Measurements from ENCODE around the gene INA. TPM values are rescaled to one million over a fixed set of nuclear protein-coding genes. Genes with fewer than 3 reads are reported as not detected.

The INA gene
- total RNA-seq, 1 donor from 2014 or later: 39.6 TPM

DNA sequence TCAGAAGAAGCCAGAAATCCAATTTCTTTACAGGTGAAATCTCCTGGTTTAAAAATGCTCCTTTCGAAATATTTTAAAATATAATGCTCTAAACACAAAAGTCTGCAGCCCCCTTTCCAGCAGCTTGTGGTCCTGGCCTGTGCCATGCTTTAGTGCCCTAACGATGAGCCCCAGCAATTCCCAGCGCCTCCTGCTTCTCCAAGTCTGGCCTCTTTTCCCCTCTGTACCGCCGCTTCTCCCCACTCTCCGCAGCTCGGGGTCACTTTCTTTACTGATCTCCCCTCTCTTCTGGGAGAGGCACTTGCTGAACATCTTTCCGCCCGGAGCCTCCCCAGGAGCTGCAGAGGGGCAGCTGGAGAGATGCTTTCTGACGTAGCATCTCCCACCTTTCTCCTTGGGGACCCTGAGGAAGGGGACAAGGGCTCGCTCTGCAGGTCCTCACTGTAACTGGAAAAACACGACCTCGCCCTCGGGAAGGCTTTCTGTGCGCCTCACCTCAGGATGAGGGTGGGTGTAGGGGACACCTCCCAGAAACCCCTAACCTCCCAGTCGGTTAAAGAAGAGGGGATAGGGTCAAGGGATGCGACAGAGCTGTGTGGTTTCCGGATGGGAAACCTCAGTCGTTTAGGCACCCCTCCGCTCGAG lies 565 bp upstream of the INA start:
- Mint-ChIP-seq H3K4me1 (ENCODE audit: low read depth, unreplicated experiment) (peaks cover 19% of the 10 kb centered on the region), H3K4me3 (ENCODE audit: unreplicated experiment) (peak overlapping the region; percentile 67), H3K27me3 (ENCODE audit: low read depth, unreplicated experiment) (peaks cover 37% of the 10 kb centered on the region), H3K36me3 (ENCODE audit: low read depth, unreplicated experiment) (no peaks in the 10 kb centered on the region), H3K27ac (ENCODE audit: unreplicated experiment) (no peak overlapping the region), H3K9me3 (ENCODE audit: unreplicated experiment) (peaks cover 5% of the 10 kb centered on the region)
- peaks cover 19% of the 10 kb centered on the region for H3K4me1 ChIP-seq (ENCODE audit: insufficient read depth, low read length)
- H3K36me3 ChIP-seq (ENCODE audit: insufficient read depth, low read length): no peaks in the 10 kb centered on the region
- H3K4me3 ChIP-seq (ENCODE audit: insufficient read depth, low read depth, low read length): peak overlapping the region; percentile 52
- no peaks in the 10 kb centered on the region for H3K79me2 ChIP-seq (ENCODE audit: insufficient read depth, low read length)
- peaks cover 28% of the 10 kb centered on the region for H4K20me1 ChIP-seq (ENCODE audit: insufficient read depth, low read length)
- H3K27me3 ChIP-seq (ENCODE audit: insufficient read depth, low read length): peaks cover 47% of the 10 kb centered on the region
- no peak overlapping the region for H3K27ac ChIP-seq (ENCODE audit: low read depth, low read length)
- no peaks in the 10 kb centered on the region for H3K9me3 ChIP-seq (ENCODE audit: insufficient read depth, low read depth, low read length)
- H3K9ac ChIP-seq (ENCODE audit: low read length): no peak overlapping the region
- FAIRE-seq (no peak), DNase-seq (ENCODE audit: low read depth) (no peak)
- TF ChIP-seq EZH2 (IDR thresholded peaks at IDR 0.05; ENCODE audit: insufficient read depth, low read length): no peak
- TF ChIP-seq, protein P1, sequence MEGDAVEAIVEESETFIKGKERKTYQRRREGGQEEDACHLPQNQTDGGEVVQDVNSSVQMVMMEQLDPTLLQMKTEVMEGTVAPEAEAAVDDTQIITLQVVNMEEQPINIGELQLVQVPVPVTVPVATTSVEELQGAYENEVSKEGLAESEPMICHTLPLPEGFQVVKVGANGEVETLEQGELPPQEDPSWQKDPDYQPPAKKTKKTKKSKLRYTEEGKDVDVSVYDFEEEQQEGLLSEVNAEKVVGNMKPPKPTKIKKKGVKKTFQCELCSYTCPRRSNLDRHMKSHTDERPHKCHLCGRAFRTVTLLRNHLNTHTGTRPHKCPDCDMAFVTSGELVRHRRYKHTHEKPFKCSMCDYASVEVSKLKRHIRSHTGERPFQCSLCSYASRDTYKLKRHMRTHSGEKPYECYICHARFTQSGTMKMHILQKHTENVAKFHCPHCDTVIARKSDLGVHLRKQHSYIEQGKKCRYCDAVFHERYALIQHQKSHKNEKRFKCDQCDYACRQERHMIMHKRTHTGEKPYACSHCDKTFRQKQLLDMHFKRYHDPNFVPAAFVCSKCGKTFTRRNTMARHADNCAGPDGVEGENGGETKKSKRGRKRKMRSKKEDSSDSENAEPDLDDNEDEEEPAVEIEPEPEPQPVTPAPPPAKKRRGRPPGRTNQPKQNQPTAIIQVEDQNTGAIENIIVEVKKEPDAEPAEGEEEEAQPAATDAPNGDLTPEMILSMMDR (IDR thresholded peaks at IDR 0.05; ENCODE audit: insufficient read depth, low read depth, low read length): no peak
- peak overlapping the region; percentile 87 for H3K4me2 ChIP-seq (ENCODE audit: low read length)
- H2AFZ ChIP-seq (ENCODE audit: low read depth, low read length): peak overlapping the region; percentile 58

DNA sequence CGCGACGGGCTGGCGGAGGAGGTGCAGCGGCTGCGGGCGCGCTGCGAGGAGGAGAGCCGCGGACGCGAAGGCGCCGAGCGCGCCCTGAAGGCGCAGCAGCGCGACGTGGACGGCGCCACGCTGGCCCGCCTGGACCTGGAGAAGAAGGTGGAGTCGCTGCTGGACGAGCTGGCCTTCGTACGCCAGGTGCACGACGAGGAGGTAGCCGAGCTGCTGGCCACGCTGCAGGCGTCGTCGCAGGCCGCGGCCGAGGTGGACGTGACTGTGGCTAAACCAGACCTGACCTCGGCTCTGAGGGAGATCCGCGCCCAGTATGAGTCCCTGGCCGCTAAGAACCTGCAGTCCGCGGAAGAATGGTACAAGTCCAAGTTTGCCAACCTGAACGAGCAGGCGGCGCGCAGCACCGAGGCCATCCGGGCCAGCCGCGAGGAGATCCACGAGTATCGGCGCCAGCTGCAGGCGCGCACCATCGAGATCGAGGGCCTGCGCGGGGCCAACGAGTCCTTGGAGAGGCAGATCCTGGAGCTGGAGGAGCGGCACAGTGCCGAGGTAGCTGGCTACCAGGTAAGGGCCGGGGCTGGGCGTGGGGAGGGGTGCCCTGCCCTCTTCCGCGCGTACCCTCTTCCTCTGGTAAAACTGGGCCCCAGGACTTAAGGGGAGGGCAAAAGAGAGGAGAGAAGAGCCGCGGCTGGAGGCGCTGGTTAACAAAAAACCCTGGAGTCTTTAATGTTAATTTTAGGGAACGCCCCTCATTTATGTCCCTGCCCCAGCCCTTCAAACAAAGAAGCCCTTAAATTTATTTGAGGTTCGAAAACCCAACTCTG lies 987 bp downstream of the INA start:
- no peaks in the 10 kb centered on the region for H3K9me3 ChIP-seq (ENCODE audit: insufficient read depth, low read depth, low read length)
- H3K79me2 ChIP-seq (ENCODE audit: insufficient read depth, low read length): no peaks in the 10 kb centered on the region
- H3K4me1 ChIP-seq (ENCODE audit: insufficient read depth, low read length): peaks cover 18% of the 10 kb centered on the region
- peak overlapping the region; percentile 52 for H3K4me3 ChIP-seq (ENCODE audit: insufficient read depth, low read depth, low read length)
- Mint-ChIP-seq H3K9me3 (ENCODE audit: unreplicated experiment) (peaks cover 5% of the 10 kb centered on the region), H3K27ac (ENCODE audit: unreplicated experiment) (no peak overlapping the region), H3K36me3 (ENCODE audit: low read depth, unreplicated experiment) (no peaks in the 10 kb centered on the region), H3K4me1 (ENCODE audit: low read depth, unreplicated experiment) (peaks cover 13% of the 10 kb centered on the region), H3K4me3 (ENCODE audit: unreplicated experiment) (peak overlapping the region; percentile 75), H3K27me3 (ENCODE audit: low read depth, unreplicated experiment) (peaks cover 38% of the 10 kb centered on the region)
- no peak overlapping the region for H3K9ac ChIP-seq (ENCODE audit: low read length)
- H3K27me3 ChIP-seq (ENCODE audit: insufficient read depth, low read length): peaks cover 53% of the 10 kb centered on the region
- H4K20me1 ChIP-seq (ENCODE audit: insufficient read depth, low read length): peaks cover 28% of the 10 kb centered on the region
- no peak for DNase-seq (ENCODE audit: low read depth)
- no peak for FAIRE-seq
- H3K36me3 ChIP-seq (ENCODE audit: insufficient read depth, low read length): no peaks in the 10 kb centered on the region
- H3K27ac ChIP-seq (ENCODE audit: low read depth, low read length): no peak overlapping the region
- TF ChIP-seq, protein P1 (IDR thresholded peaks at IDR 0.05; ENCODE audit: insufficient read depth, low read depth, low read length): no peak
- peak; percentile 64 for TF ChIP-seq EZH2 (IDR thresholded peaks at IDR 0.05; ENCODE audit: insufficient read depth, low read length)
- H2AFZ ChIP-seq (ENCODE audit: low read depth, low read length): peak overlapping the region; percentile 85
- H3K4me2 ChIP-seq (ENCODE audit: low read length): peak overlapping the region; percentile 87

DNA sequence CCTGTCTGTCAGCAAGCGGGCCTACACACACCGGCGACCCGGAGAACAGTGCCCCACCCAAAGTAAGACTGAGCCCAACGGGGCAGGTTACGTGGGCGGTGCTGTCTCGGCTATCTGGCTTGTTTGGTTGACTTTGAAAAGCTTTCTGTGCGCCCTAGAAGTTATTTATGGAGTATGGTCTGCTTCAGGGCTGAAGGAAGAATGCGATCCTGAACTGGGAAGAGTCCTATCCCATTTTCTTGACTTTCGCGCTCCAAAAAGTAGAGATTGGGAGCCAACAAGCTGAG lies 1.5 kb downstream of the INA start:
- H4K20me1 ChIP-seq (ENCODE audit: insufficient read depth, low read length): peaks cover 23% of the 10 kb centered on the region
- peaks cover 8% of the 10 kb centered on the region for H3K4me1 Mint-ChIP-seq (ENCODE audit: low read depth, unreplicated experiment)
- H3K4me2 ChIP-seq (ENCODE audit: low read length): peak overlapping the region; percentile 87

More for the DNA sequence above, 1.5 kb downstream of the INA start:
- H3K27me3 ChIP-seq (ENCODE audit: insufficient read depth, low read length): peaks cover 53% of the 10 kb centered on the region
- Mint-ChIP-seq H3K4me3 (ENCODE audit: unreplicated experiment) (peak overlapping the region; percentile 75), H3K27ac (ENCODE audit: unreplicated experiment) (no peak overlapping the region), H3K27me3 (ENCODE audit: low read depth, unreplicated experiment) (peaks cover 38% of the 10 kb centered on the region), H3K36me3 (ENCODE audit: low read depth, unreplicated experiment) (no peaks in the 10 kb centered on the region), H3K9me3 (ENCODE audit: unreplicated experiment) (peaks cover 5% of the 10 kb centered on the region)
- no peak overlapping the region for H3K9ac ChIP-seq (ENCODE audit: low read length)
- FAIRE-seq (no peak), DNase-seq (ENCODE audit: low read depth) (no peak)
- TF ChIP-seq, protein P1 (IDR thresholded peaks at IDR 0.05; ENCODE audit: insufficient read depth, low read depth, low read length): no peak
- TF ChIP-seq EZH2 (IDR thresholded peaks at IDR 0.05; ENCODE audit: insufficient read depth, low read length): no peak
- H3K36me3 ChIP-seq (ENCODE audit: insufficient read depth, low read length): no peaks in the 10 kb centered on the region
- H3K4me3 ChIP-seq (ENCODE audit: insufficient read depth, low read depth, low read length): no peak overlapping the region
- no peak overlapping the region for H2AFZ ChIP-seq (ENCODE audit: low read depth, low read length)
- H3K27ac ChIP-seq (ENCODE audit: low read depth, low read length): no peak overlapping the region
- H3K79me2 ChIP-seq (ENCODE audit: insufficient read depth, low read length): no peaks in the 10 kb centered on the region
- H3K9me3 ChIP-seq (ENCODE audit: insufficient read depth, low read depth, low read length): no peaks in the 10 kb centered on the region
- H3K4me1 ChIP-seq (ENCODE audit: insufficient read depth, low read length): peaks cover 13% of the 10 kb centered on the region
